H7 (cell line): Measurements from ENCODE around the gene HIVEP2. TPM values are rescaled to one million over a fixed set of nuclear protein-coding genes. Genes with fewer than 3 reads are reported as not detected.

Source experiments
- DNase-seq: peaks from one replicate; pipeline ENCODE4 v3.0.0; 2012
- H3K27me3 ChIP-seq: 2 replicates; pipeline ENCODE4 v1.6.0; 2011; ENCODE audit warnings: mild to moderate bottlenecking, low read length; ENCODE audit not compliant: control insufficient read depth, insufficient read depth
- H3K36me3 ChIP-seq: replicated peaks from 2 replicates; pipeline ENCODE4 v1.5.1; 2011; ENCODE audit warnings: low read length; ENCODE audit not compliant: control insufficient read depth, insufficient read depth
- H3K4me3 ChIP-seq: 2 replicates; pipeline ENCODE4 v1.5.1; 2011; ENCODE audit warnings: low read depth, mild to moderate bottlenecking, control low read depth, low read length, moderate library complexity; ENCODE audit not compliant: insufficient read depth
- total RNA-seq: library from RNA; depleted of rRNA; stranded (reverse); fragments of >200 nt; shearing (Covaris generic); gene quantifications from 2 replicates; pipeline ENCODE4 v1.2.3, GENCODE V29; 2014

Gene HIVEP2
- total RNA-seq, 1 experiment from 2014 or later, result 4.1 TPM

DNA sequence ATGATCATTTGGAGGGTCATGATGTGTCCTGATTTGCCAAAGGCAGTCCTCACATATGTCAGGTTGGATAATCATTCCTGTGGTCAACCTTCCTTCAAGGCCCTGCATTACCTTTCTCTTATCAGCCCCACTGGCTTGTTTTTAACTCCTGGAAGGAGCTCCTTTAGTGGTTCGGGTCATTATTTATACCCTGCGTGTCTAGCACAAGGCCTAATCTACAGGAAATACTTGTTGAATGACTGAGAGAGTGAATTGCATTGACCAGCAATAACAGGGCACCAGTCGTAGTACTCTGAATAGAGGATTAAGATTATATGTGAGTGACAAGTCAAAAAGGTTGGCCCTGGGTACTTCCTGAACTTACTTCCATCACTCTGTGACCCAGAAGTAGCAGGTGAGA lies 4.5 kb downstream of the HIVEP2 start:
- no peaks in the 10 kb centered on the region for H3K36me3 ChIP-seq
- H3K27me3 ChIP-seq, result no peaks in the 10 kb centered on the region
- H3K4me3 ChIP-seq, result no peak overlapping the region
- DNase-seq, result no peak

DNA sequence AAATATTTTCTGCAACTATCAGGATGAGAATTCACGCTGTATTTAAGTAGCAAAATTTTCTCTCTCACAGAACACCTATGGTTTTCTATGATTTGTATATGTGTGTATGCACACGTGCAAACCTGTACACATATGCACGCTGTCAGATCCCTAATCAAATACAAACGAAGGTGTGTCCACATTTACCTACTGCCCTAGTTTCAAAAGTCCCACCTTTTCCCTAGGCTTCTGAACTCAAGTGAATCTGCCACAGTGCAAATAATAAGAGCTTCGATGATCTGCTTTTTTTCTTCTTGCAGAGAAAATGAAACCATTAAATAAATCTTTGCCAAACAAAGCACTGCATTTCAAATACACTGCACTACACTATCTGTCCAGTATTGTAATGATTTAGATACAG lies 6.5 kb downstream of the HIVEP2 start:
- Histone ChIP-seq H3K36me3 (no peaks in the 10 kb centered on the region), H3K4me3 (no peak overlapping the region)

GRCh38 chr6:142937986-142938385 lies 7.0 kb downstream of the HIVEP2 start:
- Histone ChIP-seq H3K4me3 (no peak overlapping the region), H3K36me3 (no peaks in the 10 kb centered on the region), H3K27me3 (no peaks in the 10 kb centered on the region)
- no peak for DNase-seq

More for the DNA sequence above, 6.5 kb downstream of the HIVEP2 start:
- H3K27me3 ChIP-seq, result no peaks in the 10 kb centered on the region
- DNase-seq, result no peak

- DNase-seq, result no peak
- Histone ChIP-seq H3K27me3 (no peaks in the 10 kb centered on the region), H3K36me3 (no peaks in the 10 kb centered on the region), H3K4me3 (no peak overlapping the region)
Observed at GRCh38 chr6:142935553-142936517, 9.1 kb downstream of the HIVEP2 start.

DNA sequence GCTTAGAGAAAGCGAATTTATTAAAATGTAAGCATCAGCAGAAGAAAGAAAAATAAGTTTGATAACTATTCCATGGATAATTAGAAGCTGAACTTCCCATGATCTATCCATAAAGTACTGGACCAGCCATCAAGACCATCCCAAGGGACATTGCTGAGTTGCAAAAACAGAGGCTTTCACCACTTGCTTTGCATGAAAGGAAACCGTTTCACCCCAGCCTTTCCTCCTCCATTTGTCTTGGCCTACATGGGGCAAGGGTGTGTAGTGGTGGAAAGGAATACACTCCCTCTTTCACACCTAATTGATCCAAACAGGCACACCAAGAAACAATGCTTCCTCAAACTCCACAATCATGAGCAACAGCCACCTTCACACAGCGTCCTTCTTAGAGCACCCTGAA lies 10.4 kb downstream of the HIVEP2 start:
- no peak for DNase-seq
- Histone ChIP-seq H3K27me3 (no peaks in the 10 kb centered on the region), H3K36me3 (no peaks in the 10 kb centered on the region), H3K4me3 (no peak overlapping the region)

DNA sequence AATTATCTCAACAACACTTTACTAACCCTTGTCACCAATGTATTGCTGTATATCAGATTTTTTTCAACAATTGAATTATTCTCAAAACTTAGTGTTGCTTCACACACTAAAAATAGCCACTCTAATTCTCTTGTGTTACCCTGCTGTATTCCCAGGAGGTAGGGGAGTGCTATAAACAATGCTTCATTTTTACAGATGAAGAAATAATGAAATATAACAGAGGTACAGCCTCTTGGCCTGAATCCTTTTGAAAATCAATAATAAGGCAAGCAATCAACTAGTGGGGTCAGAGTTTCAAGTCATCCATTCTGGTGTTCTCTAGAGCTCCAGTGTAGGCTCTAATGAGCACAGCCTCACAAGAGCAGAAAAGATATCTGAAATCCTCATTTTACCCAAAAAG lies 10.9 kb downstream of the HIVEP2 start:
- Histone ChIP-seq H3K27me3 (no peaks in the 10 kb centered on the region), H3K36me3 (no peaks in the 10 kb centered on the region), H3K4me3 (no peak overlapping the region)
- DNase-seq, result no peak

DNA sequence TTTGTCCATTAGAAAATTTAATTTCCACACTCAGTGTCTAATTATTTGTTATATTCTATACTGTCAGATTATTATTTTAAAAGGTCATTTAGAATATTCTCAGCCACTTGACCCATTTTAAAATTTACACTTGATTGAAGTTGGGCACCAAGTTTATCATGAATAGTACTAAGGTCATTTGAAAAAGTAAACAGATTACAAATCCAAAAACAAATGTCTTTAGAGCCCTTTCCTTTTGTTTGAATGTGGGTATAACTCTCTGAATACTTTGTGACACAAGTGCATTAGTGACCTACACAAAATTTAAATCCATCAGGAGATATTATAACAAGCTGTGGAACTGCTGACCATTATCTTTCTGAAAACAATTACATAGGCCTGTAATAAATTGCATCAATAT lies 11.3 kb downstream of the HIVEP2 start:
- Histone ChIP-seq H3K27me3 (no peaks in the 10 kb centered on the region), H3K36me3 (no peaks in the 10 kb centered on the region), H3K4me3 (no peak overlapping the region)
- no peak for DNase-seq

GRCh38 chr6:142932889-142933288 lies 12.1 kb downstream of the HIVEP2 start:
- no peaks in the 10 kb centered on the region for H3K27me3 ChIP-seq
- H3K4me3 ChIP-seq, result no peak overlapping the region
- no peak for DNase-seq
- no peaks in the 10 kb centered on the region for H3K36me3 ChIP-seq

DNA sequence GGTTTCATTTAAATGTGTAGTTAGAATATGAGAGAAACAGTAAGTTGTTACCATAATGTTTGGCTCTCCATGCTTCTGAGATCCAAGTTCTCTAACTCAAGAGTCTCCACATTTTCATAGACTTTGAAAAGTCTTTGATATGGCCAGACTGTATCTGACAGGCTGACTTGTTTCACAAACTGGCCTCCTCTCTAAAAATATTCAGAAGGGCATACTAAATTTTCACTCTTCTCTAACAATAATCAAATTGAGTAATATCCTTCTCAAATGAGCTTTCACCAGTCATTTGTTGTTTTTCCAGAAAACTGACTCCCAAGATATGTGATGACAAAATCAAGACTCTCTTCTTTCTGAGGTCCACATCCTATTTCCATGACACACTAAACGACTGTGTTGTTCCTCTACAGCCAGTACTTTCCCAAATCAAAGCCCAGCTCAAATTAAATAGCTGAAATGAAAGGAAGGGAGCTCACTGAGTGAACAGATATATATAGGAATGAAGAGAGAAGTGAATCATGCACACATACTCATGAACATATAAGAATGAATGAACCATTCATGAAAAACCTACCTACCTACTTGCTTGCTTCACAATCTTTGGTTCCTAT lies 15.1 kb downstream of the HIVEP2 start:
- no peaks in the 10 kb centered on the region for H3K36me3 ChIP-seq
- no peaks in the 10 kb centered on the region for H3K27me3 ChIP-seq
- no peak for DNase-seq
- H3K4me3 ChIP-seq, result no peak overlapping the region

- no peaks in the 10 kb centered on the region for H3K27me3 ChIP-seq
- no peak overlapping the region for H3K4me3 ChIP-seq
- DNase-seq, result no peak
- no peaks in the 10 kb centered on the region for H3K36me3 ChIP-seq
Observed at GRCh38 chr6:142927904-142928303, 17.1 kb downstream of the HIVEP2 start.

DNA sequence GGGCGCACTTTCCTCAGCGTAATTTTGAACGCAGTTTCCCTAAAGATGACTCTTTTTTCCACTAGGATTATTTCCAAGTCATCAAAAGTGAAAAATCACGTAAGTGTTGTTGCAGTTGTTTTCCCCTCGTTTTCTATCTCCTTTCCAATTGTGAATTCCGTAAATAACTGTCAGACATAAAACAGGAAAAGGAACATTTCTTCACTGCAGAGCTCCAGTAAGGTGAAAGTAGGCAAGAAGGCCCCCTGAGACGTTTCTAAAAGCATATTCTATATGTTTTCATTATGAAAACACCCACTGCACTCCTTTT lies 17.8 kb downstream of the HIVEP2 start:
- no peaks in the 10 kb centered on the region for H3K36me3 ChIP-seq

GRCh38 chr6:142926494-142927270 lies 18.3 kb downstream of the HIVEP2 start:
- peak; percentile 81 for DNase-seq
- H3K36me3 ChIP-seq, result no peaks in the 10 kb centered on the region
- no peaks in the 10 kb centered on the region for H3K27me3 ChIP-seq
- peak overlapping the region; percentile 65 for H3K4me3 ChIP-seq

More for the DNA sequence above, 17.8 kb downstream of the HIVEP2 start:
- DNase-seq, result no peak
- Histone ChIP-seq H3K27me3 (no peaks in the 10 kb centered on the region), H3K4me3 (peak overlapping the region; percentile 65)

DNA sequence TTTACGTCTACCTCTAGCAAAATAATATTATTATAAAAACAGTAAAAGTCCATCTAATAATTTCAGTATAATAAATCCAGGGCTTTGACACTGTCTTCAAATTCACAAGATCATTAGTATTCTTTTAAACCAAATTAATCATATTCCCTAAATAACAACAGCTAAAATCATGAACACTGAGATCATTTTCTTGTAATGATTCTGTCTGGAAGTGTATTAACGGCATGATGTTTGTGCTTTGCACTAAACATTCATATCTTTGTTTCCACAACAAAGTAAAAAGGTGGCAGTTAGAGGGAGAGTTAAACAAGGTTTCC lies 18.8 kb downstream of the HIVEP2 start:
- H3K36me3 ChIP-seq, result no peaks in the 10 kb centered on the region
- no peak for DNase-seq
- H3K4me3 ChIP-seq, result peak overlapping the region; percentile 65

DNA sequence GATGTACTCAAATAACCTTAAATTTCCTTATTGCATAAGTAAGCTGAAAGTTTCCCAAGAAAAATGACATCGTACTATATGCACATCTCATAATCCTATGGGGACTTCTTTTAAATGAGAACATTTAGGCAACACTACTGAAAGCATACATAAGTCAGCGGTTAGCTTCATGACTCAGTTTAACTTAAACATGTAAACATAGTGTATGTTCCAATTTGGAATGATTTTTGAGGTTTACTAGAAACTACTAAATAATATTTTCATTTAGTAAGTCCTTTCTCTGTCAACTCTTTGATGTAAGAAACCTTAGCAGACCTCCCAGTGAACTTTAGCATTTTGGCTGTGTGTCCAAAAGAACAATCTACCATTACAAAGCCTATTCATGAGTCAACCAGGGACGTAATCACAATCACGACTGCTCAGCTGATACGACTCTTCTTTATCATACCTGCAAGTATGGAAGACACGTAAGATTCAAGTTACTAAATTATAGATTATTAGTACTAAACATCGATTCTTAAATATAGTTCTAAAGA lies 19.3 kb downstream of the HIVEP2 start:
- no peaks in the 10 kb centered on the region for H3K36me3 ChIP-seq
- no peak for DNase-seq
- no peaks in the 10 kb centered on the region for H3K27me3 ChIP-seq
- no peak overlapping the region for H3K4me3 ChIP-seq

More for the DNA sequence above, 18.8 kb downstream of the HIVEP2 start:
- H3K27me3 ChIP-seq, result no peaks in the 10 kb centered on the region
